Activated T-cell treated with anti-CD3 and anti-CD28 coated beads for 1 hour (primary cell): ENCODE results near the gene ZNF835.
"Not testable (repeated sequence)": the region's sequence is repeated elsewhere in the genome, so short reads cannot be mapped to it uniquely, and the experiment has no call there.

ENCODE experiments used
- DNase-seq: peaks from one replicate; pipeline ENCODE4 v3.0.0-alpha.2; 2020; ENCODE audit warnings: low read depth

ZNF835 gene

GRCh38 chr19:56671613-56671994 is at the start of gene ZNF835:
Gene ZNF835, minus strand, starts transcription at chr19:56671757. Its CDS starts 6,559 bp downstream, at chr19:56665198.
- DNase-seq = peak; percentile 77

- DNase-seq = no peak
Measured at GRCh38 chr19:56720281-56720680, 48.7 kb upstream of the ZNF835 start.

GRCh38 chr19:56718231-56718630 is 46.7 kb upstream of the ZNF835 start:
- DNase-seq = no peak

- DNase-seq = no peak
Measured at GRCh38 chr19:56712611-56713276, 41.2 kb upstream of the ZNF835 start.

- DNase-seq = no peak
Measured at GRCh38 chr19:56710437-56710836, 38.9 kb upstream of the ZNF835 start.

- DNase-seq = no peak
Measured at GRCh38 chr19:56707821-56708220, 36.3 kb upstream of the ZNF835 start.

GRCh38 chr19:56705939-56706338 is 34.4 kb upstream of the ZNF835 start:
- no peak for DNase-seq

- no peak for DNase-seq
Measured at GRCh38 chr19:56701895-56702294, 30.3 kb upstream of the ZNF835 start.

- DNase-seq = no peak
Measured at GRCh38 chr19:56699552-56699951, 28.0 kb upstream of the ZNF835 start.

GRCh38 chr19:56692206-56692895 is 20.8 kb upstream of the ZNF835 start:
- DNase-seq = no peak

GRCh38 chr19:56690670-56691069 is 19.1 kb upstream of the ZNF835 start:
- DNase-seq = no peak

- no peak for DNase-seq
Measured at GRCh38 chr19:56689198-56689597, 17.6 kb upstream of the ZNF835 start.

- DNase-seq = no peak
Measured at GRCh38 chr19:56687031-56687430, 15.5 kb upstream of the ZNF835 start.

GRCh38 chr19:56683116-56683515 is 11.6 kb upstream of the ZNF835 start:
- DNase-seq = no peak

GRCh38 chr19:56681702-56682101 is 10.1 kb upstream of the ZNF835 start:
- DNase-seq = no peak

GRCh38 chr19:56678205-56678604 is 6.6 kb upstream of the ZNF835 start:
- no peak for DNase-seq

- not testable (repeated sequence) for DNase-seq
Measured at GRCh38 chr19:56672610-56673009, 1.1 kb upstream of the ZNF835 start.

GRCh38 chr19:56670961-56671612 is 470 bp downstream of the ZNF835 start:
- no peak for DNase-seq

GRCh38 chr19:56670401-56670960 is 1.1 kb downstream of the ZNF835 start:
- no peak for DNase-seq

GRCh38 chr19:56668676-56669075 is 2.9 kb downstream of the ZNF835 start:
- no peak for DNase-seq

GRCh38 chr19:56667311-56667870 is 4.2 kb downstream of the ZNF835 start:
- DNase-seq = no peak

GRCh38 chr19:56664511-56664910 is 7.0 kb downstream of the ZNF835 start:
- DNase-seq = no peak
